NOMO-1 treated with dmso at 0.1 percent for 144 hours (cell line): ENCODE measurements around the gene TTC21B.

Experiments
- DNase-seq: peaks from one replicate; lab custom pipeline; 2025; ENCODE audit not compliant: unreplicated experiment; lab: John Stamatoyannopoulos, UW

TTC21B gene

DNA sequence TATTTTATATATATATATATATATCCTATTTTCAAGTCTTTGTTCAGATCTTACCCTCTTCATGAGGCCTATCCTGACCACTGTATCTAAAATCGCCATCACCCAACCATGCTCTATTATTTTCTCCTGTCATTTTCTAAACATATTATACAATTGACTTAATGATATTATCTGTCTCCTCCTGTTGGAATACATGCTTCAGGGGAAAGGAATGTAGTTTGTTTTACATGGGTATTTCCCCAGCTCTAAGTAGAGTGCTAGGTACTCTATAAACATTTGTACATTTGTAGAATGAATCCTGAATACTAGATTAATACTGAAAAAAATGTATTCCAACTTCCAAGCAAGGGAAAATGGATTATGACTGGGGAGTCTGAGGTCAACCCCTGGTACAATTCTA, 26.2 kb downstream of the TTC21B start:
- DNase-seq = no peak

DNA sequence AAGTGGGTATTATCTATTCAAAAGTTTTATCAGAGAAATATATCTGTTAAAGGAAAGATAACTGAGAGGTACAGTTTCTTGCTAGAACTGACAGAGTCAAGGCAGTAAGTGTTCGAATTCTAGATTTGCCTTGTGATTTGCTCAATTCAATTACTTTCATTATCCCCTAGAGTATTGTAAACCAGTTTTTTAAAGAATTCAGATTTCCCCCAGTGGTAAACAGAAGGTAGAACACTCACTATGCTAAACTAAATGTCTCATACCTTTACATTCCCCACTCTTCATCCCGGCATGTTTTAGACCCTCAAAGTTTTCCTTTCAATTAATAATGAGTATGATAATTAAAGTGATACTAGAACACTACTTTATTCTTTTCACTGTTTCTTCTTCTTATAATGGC, 28.6 kb downstream of the TTC21B start:
- no peak for DNase-seq

DNA sequence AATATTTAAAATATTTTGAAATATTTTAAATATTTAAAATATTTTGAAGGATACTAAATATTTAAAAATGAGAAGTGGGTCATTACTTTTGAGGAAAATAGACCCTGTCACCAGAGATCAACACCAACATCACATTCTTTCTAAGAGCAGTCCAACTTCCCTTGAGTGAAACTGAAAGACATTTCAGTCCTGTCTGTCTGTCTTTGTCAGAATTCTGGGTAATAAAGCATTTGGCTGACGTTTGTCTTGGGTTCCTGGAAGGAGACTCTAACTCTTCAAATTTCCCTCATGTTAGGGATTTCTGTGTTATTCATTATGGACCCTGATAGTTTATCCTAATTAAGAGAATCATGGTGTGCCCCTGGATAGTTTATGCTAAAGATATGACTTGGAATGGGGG, 32.8 kb downstream of the TTC21B start:
- DNase-seq = no peak

DNA sequence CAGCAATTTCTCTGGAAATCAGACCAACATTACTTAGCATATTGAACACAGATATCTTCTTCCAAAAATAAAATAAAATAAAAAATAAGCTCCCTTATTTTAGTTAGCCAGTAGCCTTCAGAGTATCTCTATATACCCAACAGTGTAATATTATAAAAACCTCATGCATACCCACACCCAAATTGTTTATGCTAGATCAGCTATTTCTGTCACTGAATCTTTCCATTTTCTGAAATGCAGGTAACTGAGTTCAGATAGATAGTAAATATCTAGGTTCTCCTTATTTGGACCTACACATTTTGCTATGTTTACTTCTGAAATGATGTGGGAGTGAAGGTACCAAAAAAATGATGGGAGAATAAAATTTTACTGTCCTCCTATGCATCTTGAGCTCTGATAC, 39.9 kb downstream of the TTC21B start:
- no peak for DNase-seq

DNA sequence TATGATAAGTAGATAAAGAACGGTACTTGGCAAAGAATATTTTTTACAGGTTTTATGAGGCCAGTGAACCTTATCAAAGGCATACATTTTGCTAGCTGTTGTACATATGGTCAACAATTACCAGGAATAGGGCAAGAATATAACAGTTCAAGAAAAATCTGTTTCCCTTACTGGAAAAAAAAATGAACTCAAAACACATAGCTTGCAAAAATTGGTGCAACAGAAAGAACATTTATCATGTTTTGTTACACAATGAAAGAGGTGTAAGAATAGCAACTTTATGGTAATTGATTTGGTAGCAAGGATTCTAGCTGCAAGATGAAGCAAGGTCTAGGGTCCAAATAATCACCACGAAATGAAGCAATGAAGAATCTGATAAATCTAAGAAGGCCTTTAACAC, 41.6 kb downstream of the TTC21B start:
- DNase-seq = no peak

DNA sequence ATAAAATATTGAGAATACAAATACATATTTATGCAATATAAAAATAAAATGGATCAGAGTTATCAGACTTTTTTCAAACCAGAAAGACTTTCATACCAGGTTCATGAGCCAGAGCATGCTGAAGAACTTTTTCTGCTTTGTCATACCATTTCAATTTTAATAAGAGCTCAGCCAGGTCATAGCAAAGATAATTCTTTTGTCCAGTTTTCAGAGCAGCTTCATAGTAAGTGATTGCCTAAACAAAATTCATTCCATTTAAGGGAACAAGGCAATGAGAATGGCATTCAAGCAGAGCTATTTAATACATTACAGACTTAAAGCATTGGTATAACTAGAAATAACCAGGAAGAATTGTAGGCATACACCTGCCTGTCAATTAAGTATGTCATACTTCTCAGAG, 42.3 kb downstream of the TTC21B start:
- DNase-seq = no peak

DNA sequence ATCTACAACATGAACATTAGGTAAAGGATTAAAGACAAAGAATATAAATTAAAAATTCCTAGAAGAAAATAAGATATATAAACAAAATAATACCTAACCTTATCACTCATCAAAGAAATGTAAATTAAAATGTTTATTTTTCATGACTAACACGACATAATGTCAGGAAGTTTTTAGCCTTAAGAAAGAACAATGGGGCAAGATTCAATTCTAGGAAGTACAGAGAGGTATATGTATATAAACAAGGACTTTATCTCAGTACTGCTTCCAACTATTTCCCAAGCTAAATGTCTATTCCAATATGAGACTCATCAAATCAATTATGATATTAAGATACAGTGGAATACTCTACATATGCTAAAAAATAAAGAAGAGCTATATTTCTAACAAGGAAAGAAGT, 44.1 kb downstream of the TTC21B start:
- DNase-seq = no peak

DNA sequence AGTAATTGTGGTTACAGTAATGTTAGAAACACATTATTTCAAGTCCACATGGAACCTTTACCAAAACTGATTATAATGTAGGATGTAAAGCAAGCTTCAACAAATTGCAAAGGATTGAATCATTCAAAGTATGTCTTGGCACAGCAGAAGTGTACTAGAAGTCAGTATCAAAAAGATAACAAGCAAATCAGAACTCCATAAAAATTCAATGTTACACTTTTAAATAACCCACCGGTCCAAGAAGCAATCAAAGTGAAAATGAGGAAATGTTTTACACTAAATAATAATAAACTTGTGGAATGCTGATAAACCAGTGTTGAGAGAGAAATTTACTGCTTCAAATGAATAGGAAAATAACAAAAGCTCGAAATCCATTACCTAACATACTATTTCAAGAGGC, 47.7 kb downstream of the TTC21B start:
- no peak for DNase-seq

DNA sequence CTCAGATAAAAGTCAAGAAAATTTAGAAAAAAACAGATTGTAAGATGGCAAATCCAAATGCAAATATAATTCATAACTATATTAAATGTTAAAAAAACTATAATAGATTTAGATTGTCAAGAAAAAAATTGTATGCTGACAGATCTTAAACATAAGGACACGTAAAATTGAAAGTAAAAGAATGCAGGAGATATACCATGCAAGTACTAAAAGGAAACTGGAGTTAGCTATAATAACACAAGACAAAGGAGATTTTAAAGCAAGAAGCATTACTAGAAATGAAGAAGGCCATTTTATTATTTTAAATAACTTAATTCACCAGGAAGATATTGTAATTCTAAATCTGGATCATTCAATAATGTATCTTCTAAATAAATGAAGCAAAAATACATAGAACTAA, 48.3 kb downstream of the TTC21B start:
- DNase-seq = no peak

DNA sequence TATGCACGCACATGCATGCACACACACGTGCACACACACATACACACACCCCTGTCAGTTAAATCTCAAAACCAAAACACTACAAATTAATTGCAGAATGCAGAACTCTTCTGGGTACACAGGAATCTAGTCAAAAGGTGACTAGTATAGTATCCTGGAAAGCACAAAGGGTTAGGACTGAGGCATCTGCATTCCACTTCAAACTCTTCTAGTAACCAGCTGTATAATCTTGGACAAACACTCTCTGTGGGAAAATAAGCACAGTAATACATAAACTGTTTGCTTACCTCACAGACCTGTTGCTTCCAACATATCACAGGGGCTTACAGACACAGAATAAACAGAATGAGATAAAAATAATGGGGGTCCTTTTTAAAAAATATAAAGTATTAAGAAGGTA, 49.1 kb downstream of the TTC21B start:
- no peak for DNase-seq

DNA sequence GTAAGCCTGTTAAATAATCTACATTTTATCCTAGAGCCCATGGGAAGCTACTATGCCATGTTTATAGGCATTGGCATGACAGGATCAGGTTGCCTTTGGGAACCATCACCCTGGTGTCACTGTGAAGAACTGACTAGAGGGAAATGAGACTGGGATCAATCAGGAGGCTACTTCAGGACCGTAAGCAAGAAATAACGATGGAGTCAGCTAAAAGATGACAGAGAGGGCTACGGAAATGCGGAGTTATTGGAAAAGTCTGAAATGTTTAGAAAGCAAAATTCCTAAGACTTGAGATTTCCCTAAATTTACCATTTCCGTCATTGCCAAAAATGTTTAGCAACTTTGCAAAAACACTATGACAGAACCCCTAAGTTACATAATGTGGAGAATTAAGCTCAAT, 50.2 kb downstream of the TTC21B start:
- DNase-seq = no peak

DNA sequence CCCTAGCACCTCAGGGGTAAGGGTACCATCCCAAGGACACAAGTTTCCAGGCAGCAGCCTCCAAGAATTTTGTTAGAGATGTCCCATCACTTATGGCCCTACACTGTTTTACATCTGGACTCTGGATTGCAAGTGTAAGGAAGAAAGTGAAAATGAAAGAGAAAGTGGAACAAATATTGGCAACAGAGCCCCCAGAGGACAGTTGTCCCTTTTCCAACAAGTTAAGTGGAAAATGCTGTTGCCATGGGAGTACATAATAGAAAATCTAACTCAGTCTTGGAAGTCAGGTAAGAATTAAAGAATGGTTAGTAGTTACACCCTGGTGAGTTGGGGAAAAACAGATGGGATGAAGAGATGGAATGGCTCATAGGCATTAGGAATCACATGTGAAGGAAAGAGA, 50.6 kb downstream of the TTC21B start:
- DNase-seq = no peak

DNA sequence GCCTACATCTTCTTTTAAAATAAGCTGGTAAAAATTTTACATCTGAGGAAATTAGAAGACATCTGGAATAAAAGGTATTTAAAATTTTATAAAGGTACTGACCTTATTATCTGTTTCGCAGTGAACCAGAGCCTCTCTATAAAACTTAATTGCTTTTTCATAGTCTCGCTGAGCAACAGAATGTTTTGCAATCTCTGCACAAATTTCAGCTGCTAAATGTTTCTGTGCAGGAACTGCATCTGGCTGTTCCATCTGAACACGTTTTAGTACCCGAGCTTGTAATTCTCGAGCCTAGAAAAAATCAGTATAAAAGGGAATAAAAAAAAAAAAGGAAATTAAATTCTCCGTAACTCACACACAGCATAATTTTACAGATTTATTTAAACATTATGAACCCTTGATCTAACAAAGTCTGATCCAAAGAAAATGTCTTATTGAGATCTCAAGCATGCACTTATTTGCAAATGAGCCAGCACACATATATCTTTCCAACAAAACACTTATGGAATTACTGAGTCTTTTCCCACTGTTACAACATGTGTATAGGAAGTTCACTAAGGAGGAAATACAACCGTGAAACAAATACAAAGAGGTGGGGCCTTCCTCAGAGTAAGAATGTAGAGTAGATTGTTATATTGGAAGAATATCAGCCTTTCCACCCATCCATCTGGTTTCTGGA, 51.8 kb downstream of the TTC21B start:
- DNase-seq = no peak

DNA sequence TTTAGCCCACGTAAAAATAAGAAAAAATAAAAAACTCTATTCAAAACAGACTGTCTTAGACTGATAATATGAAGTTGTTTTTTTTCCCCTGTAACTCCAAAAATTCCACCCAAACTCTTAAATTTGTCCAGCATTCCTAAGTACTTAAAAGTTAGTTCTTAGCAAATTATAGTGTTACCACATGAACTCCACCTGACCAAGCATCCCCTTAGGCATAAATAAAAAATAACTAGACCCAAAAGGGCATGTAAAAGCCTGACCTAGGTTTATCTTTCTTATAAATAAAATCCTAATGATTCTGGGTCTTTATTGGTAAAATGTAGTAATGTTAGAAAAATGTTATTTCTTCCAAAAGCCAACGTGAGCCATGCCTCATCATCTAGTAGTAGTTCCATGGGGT, 54.3 kb downstream of the TTC21B start:
- no peak for DNase-seq

DNA sequence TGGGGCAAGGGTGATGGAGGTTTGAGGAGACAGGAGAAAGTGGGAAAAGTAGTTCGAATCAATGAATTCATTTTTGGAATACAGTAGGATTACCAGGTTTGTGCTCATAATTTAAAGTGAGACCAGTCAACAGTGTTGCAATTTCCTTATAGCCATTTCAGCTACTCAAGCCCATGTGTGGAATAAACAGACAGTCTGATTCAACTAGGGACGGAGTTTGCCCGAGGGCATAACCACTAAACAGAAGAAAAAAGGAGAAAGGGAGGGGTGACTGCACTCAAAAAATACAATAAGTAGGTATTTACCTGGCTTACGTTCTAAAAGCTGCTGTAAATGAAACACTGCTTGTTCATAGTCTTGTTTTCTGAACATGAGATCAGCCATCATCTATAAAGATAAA, 55.2 kb downstream of the TTC21B start:
- DNase-seq = no peak

DNA sequence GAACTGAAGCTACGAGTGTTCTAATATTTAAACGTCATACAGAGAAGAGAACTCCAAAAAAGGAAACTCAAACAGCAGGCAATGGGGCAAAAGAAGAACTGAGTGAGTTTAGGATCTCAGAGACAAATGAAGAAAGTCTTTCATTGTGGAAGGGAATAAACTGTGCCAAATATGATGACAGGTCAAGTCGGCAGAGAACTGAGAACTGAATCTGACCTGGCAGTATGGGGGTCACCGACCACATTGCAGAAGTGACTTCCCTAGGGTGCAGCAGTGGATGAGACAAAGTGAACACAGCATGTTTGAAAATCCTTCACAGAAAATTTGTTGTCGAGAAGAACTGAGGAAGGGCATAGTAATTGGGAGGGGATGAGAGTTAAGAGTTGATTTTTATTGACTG, 55.9 kb downstream of the TTC21B start:
- no peak for DNase-seq

DNA sequence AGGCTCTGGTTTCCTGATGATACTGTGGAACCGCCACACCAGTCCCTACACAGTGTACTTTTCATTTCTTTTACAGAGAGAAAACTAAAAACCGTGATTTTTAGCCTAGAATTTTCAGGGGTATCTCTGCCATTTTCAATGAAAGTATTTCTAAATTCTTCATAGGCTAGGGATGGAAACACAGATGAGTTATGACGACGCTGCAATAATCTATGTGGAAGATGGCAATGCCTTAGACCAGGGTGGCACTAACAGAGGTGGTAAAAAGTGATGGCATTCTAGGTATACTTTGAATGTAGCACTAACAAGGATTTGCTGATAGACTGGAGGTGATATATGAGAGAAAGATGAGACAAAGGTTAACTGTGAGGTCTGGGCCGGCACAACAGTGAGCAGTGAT, 56.5 kb downstream of the TTC21B start:
- DNase-seq = no peak

DNA sequence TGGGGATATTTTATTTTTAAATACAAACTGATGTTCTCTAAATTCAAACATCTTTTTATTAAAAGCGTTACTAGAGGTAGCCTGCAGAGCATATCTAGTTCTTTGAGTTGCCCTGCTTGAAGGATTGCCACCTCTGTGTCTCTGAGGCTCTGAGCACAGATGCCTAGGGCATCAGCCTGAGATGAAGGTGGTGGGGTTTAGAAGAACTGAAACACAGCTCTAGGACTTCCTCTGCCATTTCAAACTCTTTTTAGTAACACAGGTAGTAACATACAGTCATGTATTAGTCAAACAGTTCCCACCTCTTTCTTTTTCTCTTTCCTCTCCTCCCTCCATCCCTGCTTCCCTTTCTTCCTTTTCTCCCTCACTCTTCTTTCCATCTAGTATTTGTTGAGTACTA, 57.6 kb downstream of the TTC21B start:
- DNase-seq = no peak

DNA sequence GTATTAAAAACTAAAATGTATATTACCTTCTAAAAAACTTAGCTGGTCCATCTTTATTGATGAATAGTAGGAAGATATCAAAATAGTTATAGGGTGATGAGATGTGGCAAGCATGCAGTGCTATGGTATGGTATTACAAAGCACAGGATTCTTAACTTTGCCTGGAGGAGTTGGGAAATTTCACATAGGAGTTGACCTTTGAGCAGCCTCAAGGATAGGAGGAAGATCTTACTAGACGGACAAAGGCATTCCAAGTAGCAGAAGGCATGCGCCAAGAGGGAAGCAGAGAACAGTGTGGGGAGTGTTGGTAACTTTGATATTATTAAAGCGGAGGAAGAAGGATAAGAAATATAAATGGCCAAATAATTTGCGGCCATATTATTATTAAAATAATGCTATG, 60.0 kb downstream of the TTC21B start:
- no peak for DNase-seq

DNA sequence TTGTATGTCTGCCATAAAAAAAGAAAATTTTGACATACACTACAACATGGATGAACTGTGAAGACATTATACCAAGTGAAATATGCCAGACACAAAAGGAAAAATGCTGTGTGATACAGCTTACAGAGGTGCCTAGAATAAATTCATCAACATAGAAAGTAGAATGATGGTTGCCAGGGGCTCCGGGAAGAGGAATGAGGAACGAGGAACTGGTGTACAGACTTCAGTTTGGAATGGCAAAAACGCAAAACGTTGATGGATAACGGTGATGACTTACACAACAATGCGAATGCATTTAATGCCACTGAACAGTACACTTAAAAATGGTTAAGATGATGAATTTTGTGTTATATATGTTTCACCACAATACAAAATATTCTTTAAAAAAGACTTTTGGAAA, 61.0 kb downstream of the TTC21B start:
- DNase-seq = no peak

DNA sequence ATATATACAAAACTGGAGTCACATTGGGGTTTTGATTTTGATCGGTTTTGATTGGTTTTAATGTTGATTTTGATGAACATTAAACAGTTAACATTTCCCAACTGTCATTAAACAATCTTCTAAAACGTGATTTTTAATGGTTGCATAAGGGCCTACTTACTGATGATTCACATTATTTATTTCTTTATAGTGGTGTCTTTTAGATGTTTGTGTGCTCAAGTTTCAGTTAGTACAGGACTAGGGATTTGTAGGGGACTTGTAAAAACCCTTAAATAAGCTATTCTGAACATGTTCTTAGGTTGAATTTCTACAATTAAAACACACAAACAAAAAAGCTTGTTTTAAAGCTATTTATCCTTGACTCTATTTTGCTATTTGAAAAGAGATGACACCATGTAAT, 61.6 kb downstream of the TTC21B start:
- DNase-seq = no peak

DNA sequence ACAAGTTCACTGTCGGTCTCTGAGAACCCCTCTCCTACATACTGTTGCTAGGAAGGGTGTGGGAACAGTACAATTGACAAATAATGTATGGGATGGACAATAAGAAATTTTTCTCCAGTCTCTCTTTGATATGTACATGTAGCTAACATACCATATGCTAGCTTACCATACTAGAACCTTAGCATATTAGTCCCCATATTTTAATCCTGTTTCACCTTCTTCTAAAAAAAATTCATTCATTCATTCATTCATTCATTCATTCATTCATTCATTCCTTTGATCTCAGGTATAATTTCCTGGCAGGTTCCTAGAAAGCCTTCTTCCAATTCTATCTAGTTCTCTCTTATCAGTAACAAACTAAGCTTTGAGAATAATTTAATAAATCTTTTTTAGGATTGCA, 62.2 kb downstream of the TTC21B start:
- no peak for DNase-seq

DNA sequence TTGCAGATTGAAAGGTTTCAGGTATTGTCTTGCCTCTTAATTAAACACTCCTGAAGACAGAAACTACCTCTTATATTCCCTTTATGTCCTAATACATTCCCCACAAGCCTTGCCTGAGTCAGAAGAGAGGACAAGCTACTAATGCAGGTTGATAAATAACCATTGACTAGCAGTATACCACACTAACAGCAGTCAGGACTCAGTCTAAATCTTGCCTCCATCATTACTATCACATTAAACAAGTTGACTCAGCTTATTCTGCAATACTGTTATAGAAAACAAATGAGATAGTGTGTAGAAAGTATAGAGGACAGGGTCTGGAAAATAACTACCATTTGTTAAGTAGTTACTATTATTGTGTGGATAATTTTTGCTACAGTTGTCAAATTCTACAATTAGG, 63.8 kb downstream of the TTC21B start:
- DNase-seq = no peak

DNA sequence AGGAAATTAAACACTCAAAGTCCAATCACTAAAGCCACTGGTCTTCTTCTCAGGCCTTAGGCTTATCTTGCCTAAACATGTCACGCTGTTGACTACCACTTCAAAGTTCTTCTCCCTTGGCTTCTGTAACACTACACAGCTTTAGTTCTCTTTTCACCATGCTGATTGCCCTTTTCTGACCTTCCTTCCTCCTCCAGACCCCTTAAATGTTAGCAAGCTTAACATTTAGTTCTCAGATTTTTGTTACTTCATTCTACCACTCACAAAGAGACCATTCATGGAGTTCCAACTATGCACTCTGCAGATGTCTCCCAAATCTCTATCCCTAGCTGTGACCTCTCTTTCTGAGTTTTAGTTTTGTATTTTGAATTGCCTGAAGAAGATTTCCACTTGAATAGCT, 64.4 kb downstream of the TTC21B start:
- no peak for DNase-seq
